CD14-positive monocyte (primary cell): ENCODE data around the gene DIAPH1. TPM values are rescaled to one million over a fixed set of nuclear protein-coding genes. Genes with fewer than 3 reads are reported as not detected.

Source experiments
- DNase-seq, 3 donors: peaks; one replicate each; pipeline ENCODE4 v3.0.0-alpha.2; 2011 to 2022
- H2AFZ ChIP-seq: 2 replicates; pipeline ENCODE4 v1.6.0; 2012; ENCODE audit warnings: mild to moderate bottlenecking, low read depth, low read length, inconsistent platforms; ENCODE audit not compliant: insufficient read depth, poor library complexity, severe bottlenecking
- H3K27ac ChIP-seq, 2 donors: 1 replicate in 1 of 2; 2 replicates in 1 of 2; pipeline ENCODE4 v1.5.1; 2012 to 2013; ENCODE audit warnings: low read length in 2 of 2, control low read depth in 1 of 2, inconsistent platforms in 1 of 2, low read depth in 1 of 2, mild to moderate bottlenecking in 1 of 2
- H3K27me3 ChIP-seq, 2 donors: one replicate each; pipeline versions ENCODE4 v1.6.0 to v1.6.1; 2011 to 2013; ENCODE audit warnings: low read length in 2 of 2; ENCODE audit not compliant: control insufficient read depth in 2 of 2, insufficient read depth in 2 of 2
- H3K36me3 ChIP-seq, 2 donors: replicated peaks in 1 of 2; 1 replicate in 1 of 2; 2 replicates in 1 of 2; pipeline versions ENCODE4 v1.5.1 to v1.6.1; 2012 to 2013; ENCODE audit warnings: low read length in 2 of 2, control low read depth in 1 of 2, inconsistent platforms in 1 of 2, mild to moderate bottlenecking in 1 of 2; ENCODE audit not compliant: insufficient read depth in 2 of 2, control insufficient read depth in 1 of 2
- H3K4me1 ChIP-seq, 2 donors: 1 replicate in 1 of 2; 2 replicates in 1 of 2; pipeline versions ENCODE4 v1.5.1 to v1.6.1; 2012 to 2013; ENCODE audit warnings: low read length in 2 of 2, control low read depth in 1 of 2, inconsistent platforms in 1 of 2, mild to moderate bottlenecking in 1 of 2, moderate library complexity in 1 of 2; ENCODE audit not compliant: insufficient read depth in 2 of 2, control insufficient read depth in 1 of 2
- H3K4me2 ChIP-seq: replicated peaks from 2 replicates; pipeline ENCODE3; 2012; ENCODE audit warnings: low read length, moderate library complexity, mild to moderate bottlenecking; ENCODE audit not compliant: poor library complexity, severe bottlenecking; ENCODE audit errors: extremely low read depth
- H3K4me3 ChIP-seq, 3 experiments: fragments of 200-600 bp in 1 of 3; sonication (generic) in 1 of 3; replicated peaks in 1 of 3; 1 replicate in 2 of 3; 2 replicates in 1 of 3; pipeline ENCODE4 v1.5.1; 2011 to 2013; ENCODE audit warnings: low read length in 3 of 3, mild to moderate bottlenecking in 3 of 3, control low read depth in 2 of 3, low read depth in 2 of 3, inconsistent platforms in 1 of 3, moderate library complexity in 1 of 3
- H3K79me2 ChIP-seq: 2 replicates; pipeline ENCODE4 v1.6.0; 2012; ENCODE audit warnings: mild to moderate bottlenecking, control low read depth, inconsistent platforms, low read length, moderate library complexity; ENCODE audit not compliant: insufficient read depth
- H3K9ac ChIP-seq: 2 replicates; pipeline ENCODE4 v1.6.0; 2017; ENCODE audit warnings: low read length, mild to moderate bottlenecking; ENCODE audit not compliant: insufficient read depth, poor library complexity, severe bottlenecking
- H3K9me3 ChIP-seq, 2 donors: replicated peaks in 1 of 2; 1 replicate in 1 of 2; 2 replicates in 1 of 2; pipeline versions ENCODE4 v1.5.1 to v1.6.1; 2012 to 2013; ENCODE audit warnings: low read length in 2 of 2, control low read depth in 1 of 2; ENCODE audit not compliant: control insufficient read depth in 1 of 2, insufficient read depth in 1 of 2
- H4K20me1 ChIP-seq: 2 replicates; pipeline ENCODE4 v1.6.0; 2012; ENCODE audit warnings: mild to moderate bottlenecking, low read length, control low read depth, moderate library complexity; ENCODE audit not compliant: insufficient read depth
- H3K27ac Mint-ChIP-seq, 7 donors: one replicate each; pipeline ENCODE4 v1.8.0; 2020; ENCODE audit warnings: mild to moderate bottlenecking in 7 of 7, mixed read lengths in 7 of 7, moderate library complexity in 6 of 7, inconsistent platforms in 2 of 7
- H3K27me3 Mint-ChIP-seq, 3 donors: one replicate each; pipeline ENCODE4 v1.8.0; 2021 to 2022; ENCODE audit warnings: low read depth in 3 of 3, mild to moderate bottlenecking in 3 of 3, mixed read lengths in 3 of 3, moderate library complexity in 3 of 3, inconsistent platforms in 1 of 3
- H3K36me3 Mint-ChIP-seq, 2 donors: one replicate each; pipeline ENCODE4 v1.8.0; 2020; ENCODE audit warnings: mixed read lengths in 2 of 2, inconsistent platforms in 1 of 2, mild to moderate bottlenecking in 1 of 2
- H3K4me1 Mint-ChIP-seq: one replicate; pipeline ENCODE4 v1.8.0; 2020; ENCODE audit warnings: mild to moderate bottlenecking, mixed read lengths
- H3K4me3 Mint-ChIP-seq, 2 donors: one replicate each; pipeline ENCODE4 v1.8.0; 2020; ENCODE audit warnings: mild to moderate bottlenecking in 2 of 2, mixed read lengths in 2 of 2, moderate library complexity in 1 of 2
- H3K9me3 Mint-ChIP-seq, 7 donors: one replicate each; pipeline ENCODE4 v1.8.0; 2020 to 2022; ENCODE audit warnings: mixed read lengths in 7 of 7, mild to moderate bottlenecking in 6 of 7, moderate library complexity in 6 of 7, inconsistent platforms in 2 of 7
- CTCF ChIP-seq: fragments of 200-600 bp; IDR thresholded peaks from one replicate; pipeline ENCODE4 v1.8.0; 2022; ENCODE audit warnings: antibody characterized with exemption, mild to moderate bottlenecking
- WGBS: methylation state at CpG from one replicate; pipeline ENCODE4 v1.1.5; 2013; ENCODE audit warnings: missing lambda C conversion rate; ENCODE audit not compliant: insufficient coverage; 5-methylcytosine and 5-hydroxymethylcytosine counted together
- intact Hi-C, 2 donors: fragments of 100-400 bp; cut with micrococcal nuclease; formaldehyde crosslinking; loops; one replicate each; pipeline versions ENCODE4 v1.15.0 to v1.15.1; 2023
- polyA plus RNA-seq, 3 donors: library from polyadenylated mRNA; depleted of rRNA in 1 of 3; unstranded in 2 of 3; stranded (reverse) in 1 of 3; fragments of 300-500 nt in 2 of 3; fragments of >200 nt in 1 of 3; fragmentation: Illumina TruSeq in 2 of 3; gene quantifications; 1 replicate in 2 of 3; 2 replicates in 1 of 3; pipeline ENCODE4 v1.2.3, GENCODE V29; 2012 to 2021

The DIAPH1 gene
- polyA plus RNA-seq, 3 donors, result 60.2 to 140 (median 98.6) TPM

- Histone ChIP-seq H3K27ac (no peak overlapping the region), H3K4me2 (no peak overlapping the region), H3K9me3 (no peaks in the 10 kb centered on the region), H3K79me2 (no peaks in the 10 kb centered on the region), H3K27me3 (no peaks in the 10 kb centered on the region), H3K4me3 (no peak overlapping the region), H3K4me1 (peaks cover 13 to 26% of the 10 kb centered on the region in 2 donors), H3K36me3 (peaks cover 36 to 56% of the 10 kb centered on the region in 2 donors), H4K20me1 (no peaks in the 10 kb centered on the region), H3K9ac (no peak overlapping the region), H2AFZ (no peak overlapping the region)
- Mint-ChIP-seq H3K4me3 (no peak overlapping the region), H3K36me3 (peaks cover 53 to 54% of the 10 kb centered on the region in 2 donors), H3K27ac (no peak overlapping the region), H3K4me1 (peaks cover 30% of the 10 kb centered on the region), H3K27me3 (peaks cover 0 to 2% (median 0%) of the 10 kb centered on the region in 3 donors), H3K9me3 (no peaks in the 10 kb centered on the region)
- 100% methylated on average over 1 of the region's 3 CpGs for WGBS
- no peak for DNase-seq
- no peak for TF ChIP-seq CTCF
- intact Hi-C loops, result no loop called here
Observed at GRCh38 chr5:141647851-141648250, 29.1 kb upstream of the DIAPH1 start.

GRCh38 chr5:141647242-141647641 is 28.4 kb upstream of the DIAPH1 start:
- Histone ChIP-seq H3K9ac (no peak overlapping the region), H3K9me3 (no peaks in the 10 kb centered on the region), H3K27ac (no peak overlapping the region), H4K20me1 (no peaks in the 10 kb centered on the region), H2AFZ (no peak overlapping the region), H3K4me2 (no peak overlapping the region), H3K27me3 (no peaks in the 10 kb centered on the region), H3K36me3 (peaks cover 36 to 57% of the 10 kb centered on the region in 2 donors), H3K79me2 (no peaks in the 10 kb centered on the region), H3K4me1 (peaks cover 13 to 29% of the 10 kb centered on the region in 2 donors), H3K4me3 (no peak overlapping the region)
- no peak overlapping the region for H3K4me3 Mint-ChIP-seq
- intact Hi-C loops, result no loop called here
- peaks cover 0 to 2% (median 0%) of the 10 kb centered on the region in 3 donors for H3K27me3 Mint-ChIP-seq
- 100% methylated on average over 3 of the region's 5 CpGs for WGBS
- DNase-seq, result no peak
- no peak for TF ChIP-seq CTCF
- no peaks in the 10 kb centered on the region for H3K9me3 Mint-ChIP-seq
- no peak overlapping the region for H3K27ac Mint-ChIP-seq
- peaks cover 30% of the 10 kb centered on the region for H3K4me1 Mint-ChIP-seq
- peaks cover 53 to 59% of the 10 kb centered on the region in 2 donors for H3K36me3 Mint-ChIP-seq
